H1 (cell line): ENCODE results near the gene DPRX.

Experiments
- BRCA1 ChIP-seq: IDR thresholded peaks from 2 replicates; pipeline ENCODE4 v1.6.1; 2012; ENCODE audit warnings: low read depth, low read length, improper control_type of control experiment
- CEBPB ChIP-seq: IDR thresholded peaks from 2 replicates; pipeline ENCODE4 v1.6.1; 2012; ENCODE audit warnings: low read depth, low read length
- CHD2 ChIP-seq: IDR thresholded peaks from 2 replicates; pipeline ENCODE4 v1.6.1; 2012; ENCODE audit warnings: low read length, improper control_type of control experiment
- CREB1 ChIP-seq: IDR thresholded peaks from 2 replicates; pipeline ENCODE4 v1.6.1; 2012; ENCODE audit warnings: inconsistent platforms
- CTCF ChIP-seq, 3 experiments: IDR thresholded peaks; 1 replicate in 2 of 3; 2 replicates in 1 of 3; pipeline versions ENCODE4 v1.5.1 to v1.6.1; 2011; ENCODE audit warnings: low read length in 3 of 3, mild to moderate bottlenecking in 3 of 3, inconsistent platforms in 2 of 3, low read depth in 1 of 3, moderate library complexity in 1 of 3; ENCODE audit not compliant: insufficient read depth in 1 of 3; ENCODE audit errors: control extremely low read depth in 1 of 3
- EGR1 ChIP-seq: IDR thresholded peaks from 2 replicates; pipeline ENCODE4 v1.6.1; 2011; ENCODE audit warnings: low read depth, low read length, borderline replicate concordance
- EZH2 ChIP-seq: fragments of 200-600 bp; sonication (generic); IDR thresholded peaks from 2 replicates; pipeline ENCODE4 v1.7.1; 2012; ENCODE audit warnings: low read depth, mild to moderate bottlenecking, moderate library complexity, low read length, inconsistent platforms; ENCODE audit not compliant: severe bottlenecking
- JUND ChIP-seq: IDR thresholded peaks from 2 replicates; pipeline ENCODE4 v1.6.1; 2011; ENCODE audit warnings: mild to moderate bottlenecking, improper control_type of control experiment, low read length
- POLR2A ChIP-seq, 2 experiments: IDR thresholded peaks; 1 replicate in 1 of 2; 2 replicates in 1 of 2; pipeline ENCODE4 v1.6.1; 2011; ENCODE audit warnings: low read depth in 2 of 2, low read length in 2 of 2, mild to moderate bottlenecking in 2 of 2; ENCODE audit errors: control extremely low read depth in 1 of 2
- RAD21 ChIP-seq, 2 experiments: IDR thresholded peaks in 1 of 2; conservative IDR thresholded peaks in 1 of 2; 2 replicates each; pipeline ENCODE4 v1.6.1; 2011; ENCODE audit warnings: low read depth in 2 of 2, low read length in 2 of 2, improper control_type of control experiment in 1 of 2, inconsistent platforms in 1 of 2, mild to moderate bottlenecking in 1 of 2, moderate library complexity in 1 of 2
- SP4 ChIP-seq: IDR thresholded peaks from 2 replicates; pipeline ENCODE4 v1.6.1; 2012; ENCODE audit warnings: low read length, inconsistent platforms
- TAF1 ChIP-seq: IDR thresholded peaks from 2 replicates; pipeline ENCODE4 v1.6.1; 2011; ENCODE audit warnings: mild to moderate bottlenecking, low read depth, low read length
- YY1 ChIP-seq: IDR thresholded peaks from 2 replicates; pipeline ENCODE4 v1.6.1; 2011; ENCODE audit warnings: low read depth, mild to moderate bottlenecking, low read length
- ZNF274 ChIP-seq: IDR thresholded peaks from 2 replicates; pipeline ENCODE4 v1.7.0; 2012; ENCODE audit warnings: low read length, borderline replicate concordance; ENCODE audit errors: extremely low read depth

- TF ChIP-seq CREB1 (no peak), POLR2A (IDR thresholded peaks at IDR 0.05; ENCODE audit: control extremely low read depth in 1 of 2, low read depth in 2 of 2, low read length in 2 of 2) (no peak), CHD2 (no peak), CTCF (IDR thresholded peaks at IDR 0.05; ENCODE audit: control extremely low read depth in 1 of 3, insufficient read depth in 1 of 3, low read depth in 1 of 3, low read length in 3 of 3) (peak; percentile 27 to 76 (median 72)), TAF1 (no peak), EGR1 (no peak), ZNF274 (no peak), RAD21 (IDR thresholded peaks at IDR 0.05 in 1 of 2, conservative IDR thresholded peaks at IDR 0.05 in 1 of 2; ENCODE audit: low read depth in 2 of 2, low read length in 2 of 2) (peak; percentile 81 to 88), CEBPB (no peak), YY1 (no peak), EZH2 (no peak), JUND (no peak), SP4 (no peak), BRCA1 (no peak)
Observed at GRCh38 chr19:53659292-53659691, 27.5 kb downstream of the DPRX start.
